Endothelial cell of umbilical vein (primary cell): ENCODE data around the gene RGS7. TPM values are rescaled to one million over a fixed set of nuclear protein-coding genes. Genes with fewer than 3 reads are reported as not detected.

Experiments used
- BruUV-seq: library from RNA; stranded (reverse); fragments of 400-500 nt; replicated peaks from 2 replicates; lab custom pipeline; 2021; lab: Mats Ljungman, UMichigan
- CTCF ChIA-PET: fragments of 300-600, 350-600 bp; sonication (Branson Sonifier 250); formaldehyde crosslinking; loops from one replicate; lab custom pipeline; 2021; ENCODE audit warnings: antibody characterized with exemption, inconsistent platforms; lab: Charles Lee
- POLR2A ChIA-PET: fragments of 300-600, 350-600 bp; sonication (Branson Sonifier 250); formaldehyde crosslinking; loops from one replicate; lab custom pipeline; 2021; ENCODE audit warnings: antibody characterized with exemption, inconsistent platforms; lab: Charles Lee
- DNase-seq: peaks from one replicate; pipeline ENCODE4 v3.0.0-alpha.2; 2011; ENCODE audit warnings: low read depth, low spot score
- FAIRE-seq: peaks from 2 replicates; lab custom pipeline; 2011; peaks lifted over from hg19 to GRCh38; lab: Jason Lieb, UNC
- H2AFZ ChIP-seq: 2 replicates; pipeline ENCODE4 v1.6.0; 2012; ENCODE audit warnings: low read depth, low read length, control low read depth, inconsistent platforms
- H3K27ac ChIP-seq: 2 replicates; pipeline ENCODE4 v1.5.1; 2011; ENCODE audit warnings: low read depth, mild to moderate bottlenecking, control low read depth, low read length, moderate library complexity; ENCODE audit not compliant: insufficient read depth
- H3K27me3 ChIP-seq, 2 experiments: 2 replicates each; pipeline versions ENCODE4 v1.6.0 to v1.6.1; 2011; ENCODE audit warnings: low read length in 2 of 2, mixed read lengths in 1 of 2; ENCODE audit not compliant: control insufficient read depth in 2 of 2, insufficient read depth in 2 of 2
- H3K36me3 ChIP-seq, 2 experiments: 2 replicates in 1 of 2; 3 replicates in 1 of 2; pipeline ENCODE4 v1.5.1; 2011; ENCODE audit warnings: low read length in 2 of 2, mild to moderate bottlenecking in 1 of 2, moderate library complexity in 1 of 2; ENCODE audit not compliant: control insufficient read depth in 2 of 2, insufficient read depth in 2 of 2; ENCODE audit errors: extremely low read depth in 1 of 2
- H3K4me1 ChIP-seq: 3 replicates; pipeline ENCODE4 v1.5.1; 2011; ENCODE audit warnings: mild to moderate bottlenecking, low read length; ENCODE audit not compliant: control insufficient read depth, insufficient read depth; ENCODE audit errors: extremely low read depth
- H3K4me2 ChIP-seq: 2 replicates; pipeline ENCODE4 v1.6.1; 2011; ENCODE audit warnings: low read length, control low read depth, mixed read lengths; ENCODE audit not compliant: insufficient read depth
- H3K4me3 ChIP-seq, 3 experiments: fragments of 200-600 bp in 1 of 3; sonication (generic), shearing (Covaris generic) in 1 of 3; replicated peaks in 1 of 3; 2 replicates each; pipeline ENCODE4 v1.5.1; 2011 to 2016; ENCODE audit warnings: control low read depth in 3 of 3, low read length in 3 of 3, mild to moderate bottlenecking in 2 of 3, inconsistent platforms in 1 of 3, low read depth in 1 of 3, moderate library complexity in 1 of 3; ENCODE audit not compliant: insufficient read depth in 1 of 3
- H3K79me2 ChIP-seq: 2 replicates; pipeline ENCODE4 v1.6.0; 2012; ENCODE audit warnings: low read length, inconsistent platforms; ENCODE audit not compliant: control insufficient read depth, insufficient read depth
- H3K9ac ChIP-seq: replicated peaks from 2 replicates; pipeline ENCODE3; 2011; ENCODE audit warnings: low read length, control low read depth; ENCODE audit not compliant: insufficient read depth; ENCODE audit errors: extremely low read depth
- H3K9me1 ChIP-seq: replicated peaks from 3 replicates; pipeline ENCODE4 v1.6.0; 2011; ENCODE audit warnings: mild to moderate bottlenecking, low read length; ENCODE audit not compliant: control insufficient read depth, insufficient read depth; ENCODE audit errors: extremely low read depth
- H3K9me3 ChIP-seq: replicated peaks from 2 replicates; pipeline ENCODE4 v1.5.1; 2012; ENCODE audit warnings: low read length, inconsistent platforms; ENCODE audit not compliant: control insufficient read depth, insufficient read depth
- H4K20me1 ChIP-seq: replicated peaks from 2 replicates; pipeline ENCODE3; 2011; ENCODE audit warnings: mild to moderate bottlenecking, low read length; ENCODE audit not compliant: control insufficient read depth, insufficient read depth; ENCODE audit errors: extremely low read depth
- CTCF ChIP-seq, 2 donors: IDR thresholded peaks; 1 replicate in 1 of 2; 2 replicates in 1 of 2; pipeline ENCODE4 v1.5.1; 2011; ENCODE audit warnings: low read length in 2 of 2, mild to moderate bottlenecking in 2 of 2, moderate library complexity in 2 of 2, control low read depth in 1 of 2, inconsistent platforms in 1 of 2, low read depth in 1 of 2; ENCODE audit not compliant: insufficient read depth in 1 of 2; ENCODE audit errors: extremely low read depth in 1 of 2
- EZH2 ChIP-seq: IDR thresholded peaks from 2 replicates; pipeline ENCODE4 v1.6.1; 2012; ENCODE audit warnings: borderline replicate concordance, low read depth, mild to moderate bottlenecking, moderate library complexity, low read length, inconsistent platforms; ENCODE audit not compliant: severe bottlenecking
- FOS ChIP-seq: IDR thresholded peaks from 2 replicates; pipeline ENCODE4 v1.6.1; 2011; ENCODE audit warnings: mild to moderate bottlenecking, low read length, moderate library complexity, borderline replicate concordance; ENCODE audit not compliant: insufficient read depth
- GATA2 ChIP-seq: IDR thresholded peaks from 2 replicates; pipeline ENCODE4 v1.7.0; 2011; ENCODE audit warnings: low read depth, mild to moderate bottlenecking, moderate library complexity, mixed read lengths, low read length; ENCODE audit not compliant: insufficient read length, insufficient read depth
- JUN ChIP-seq: IDR thresholded peaks from 2 replicates; pipeline ENCODE4 v1.6.1; 2011; ENCODE audit warnings: borderline replicate concordance, low read depth; ENCODE audit not compliant: insufficient read length, insufficient read depth
- MAX ChIP-seq: IDR thresholded peaks from 2 replicates; pipeline ENCODE4 v1.6.1; 2011; ENCODE audit not compliant: insufficient read depth, insufficient read length
- MYC ChIP-seq: IDR thresholded peaks from one replicate; pipeline ENCODE4 v1.6.1; 2011; ENCODE audit warnings: mild to moderate bottlenecking, low read depth, low read length
- POLR2A ChIP-seq: IDR thresholded peaks from 2 replicates; pipeline ENCODE4 v1.6.1; 2012; ENCODE audit warnings: low read depth, mild to moderate bottlenecking, control low read depth, low read length
- POLR2AphosphoS5 ChIP-seq: IDR thresholded peaks from 2 replicates; pipeline ENCODE4 v1.6.1; 2012; ENCODE audit warnings: low read depth, mild to moderate bottlenecking, control low read depth, low read length, moderate library complexity; ENCODE audit not compliant: insufficient read depth
- dilution Hi-C: fragments of 300-500 bp; cut with MboI; formaldehyde crosslinking; loops from one replicate; pipeline ENCODE4 v1.15.0; 2019; ENCODE audit warnings: low sequenced_read_pairs; ENCODE audit not compliant: extremely low pct_ligation_motif_present
- intact Hi-C: fragments of 100-400 bp; cut with micrococcal nuclease; formaldehyde crosslinking; loops from one replicate; pipeline ENCODE4 v1.10.0; 2022
- polyA plus RNA-seq, 4 experiments: library from polyadenylated mRNA; depleted of rRNA in 3 of 4; stranded (reverse) in 3 of 4; unstranded in 1 of 4; fragments of >200 nt; gene quantifications; 2 replicates each; pipeline versions ENCODE4 v1.2.1 to v1.2.3, GENCODE V29; 2011 to 2012; ENCODE audit warnings: missing spikeins in 1 of 4
- total RNA-seq: library from RNA; stranded (reverse); gene quantifications from 2 replicates; pipeline ENCODE4 v1.2.3, GENCODE V29; 2021

The RGS7 gene
- total and polyA plus RNA-seq, 2 donors (not counting 3 experiments of a cell fraction or from before 2014, with no cell fraction given): 0.43 to 0.44 TPM

GRCh38 chr1:241034203-241034936 is 322.6 kb downstream of the RGS7 start:
- dilution Hi-C loops: no loop called here
- no peak overlapping the region for H2AFZ ChIP-seq
- no peak overlapping the region for H3K4me2 ChIP-seq
- ChIA-PET POLR2A (no interaction called here), CTCF (no interaction called here)
- H3K4me1 ChIP-seq: no peaks in the 10 kb centered on the region
- DNase-seq (no peak), FAIRE-seq (no peak)
- H3K9me3 ChIP-seq: no peaks in the 10 kb centered on the region
- no peak overlapping the region for H3K27ac ChIP-seq
- H3K4me3 ChIP-seq: no peak overlapping the region
- no TSS peak for BruUV-seq
- no peaks in the 10 kb centered on the region for H3K9me1 ChIP-seq
- intact Hi-C loops: no loop called here
- H3K27me3 ChIP-seq: no peaks in the 10 kb centered on the region
- H3K9ac ChIP-seq: no peak overlapping the region
- TF ChIP-seq GATA2 (no peak), JUN (no peak), EZH2 (no peak)
- no peaks in the 10 kb centered on the region for H3K36me3 ChIP-seq
- H4K20me1 ChIP-seq: no peaks in the 10 kb centered on the region
- no peaks in the 10 kb centered on the region for H3K79me2 ChIP-seq

- no peaks in the 10 kb centered on the region for H3K79me2 ChIP-seq
- no peak for DNase-seq
- dilution Hi-C loops (no loop called here), intact Hi-C loops (no loop called here)
- no peaks in the 10 kb centered on the region for H4K20me1 ChIP-seq
- BruUV-seq: no TSS peak
- no peak for FAIRE-seq
- no peak overlapping the region for H2AFZ ChIP-seq
- no peak overlapping the region for H3K27ac ChIP-seq
- H3K36me3 ChIP-seq: no peaks in the 10 kb centered on the region
- TF ChIP-seq JUN: no peak
- no peak for TF ChIP-seq POLR2AphosphoS5
- TF ChIP-seq MYC: no peak
- TF ChIP-seq FOS: no peak
- TF ChIP-seq CTCF (IDR thresholded peaks at IDR 0.05; ENCODE audit: extremely low read depth in 1 of 2, insufficient read depth in 1 of 2, low read depth in 1 of 2, low read length in 2 of 2): no peak
- TF ChIP-seq EZH2: no peak
- TF ChIP-seq POLR2A: no peak
- no peak for TF ChIP-seq GATA2
- no peak for TF ChIP-seq MAX
- H3K4me2 ChIP-seq: no peak overlapping the region
- ChIA-PET POLR2A (no interaction called here), CTCF (interaction anchor here (0.9 kb wide), 1 partner anchor 10 kb away, joined by 3 read pairs; no protein-coding TSS in a partner anchor)
- no peaks in the 10 kb centered on the region for H3K9me1 ChIP-seq
- H3K9me3 ChIP-seq: no peaks in the 10 kb centered on the region
- no peaks in the 10 kb centered on the region for H3K4me1 ChIP-seq
- no peaks in the 10 kb centered on the region for H3K27me3 ChIP-seq
- H3K4me3 ChIP-seq: no peak overlapping the region
- H3K9ac ChIP-seq: no peak overlapping the region
These were observed 332.2 kb downstream of the RGS7 start for GRCh38 chr1:241024834-241025233.
